ENCODE results near the gene NES. TPM values are rescaled to one million over a fixed set of nuclear protein-coding genes. Genes with fewer than 3 reads are reported as not detected.

The NES gene
- total RNA-seq, 1 experiment from 2014 or later, result 168 TPM

- Histone ChIP-seq H3K4ac (ENCODE audit: low read depth, low read length) (no peak overlapping the region), H4K91ac (ENCODE audit: insufficient read length, low read depth, low read length) (no peak overlapping the region), H4K8ac (replicated peaks; ENCODE audit: insufficient read length, low read depth, low read length) (no peak overlapping the region), H2AK5ac (ENCODE audit: insufficient read length, low read length) (no peak overlapping the region), H3K27me3 (ENCODE audit: insufficient read depth, low read length) (no peaks in the 10 kb centered on the region; the same call in 1 of the 2 replicates), H3K9me3 (ENCODE audit: control insufficient read depth, low read depth, low read length) (no peaks in the 10 kb centered on the region), H3K56ac (ENCODE audit: insufficient read length, low read depth, low read length) (no peak overlapping the region), H2BK120ac (ENCODE audit: low read depth, low read length, poor library complexity, severe bottlenecking) (no peak overlapping the region), H2AFZ (ENCODE audit: low read length) (no peak overlapping the region), H3T11ph (ENCODE audit: low read length) (no peak overlapping the region), H2BK12ac (ENCODE audit: insufficient read length, low read depth, low read length) (no peak overlapping the region), H3K23me2 (ENCODE audit: insufficient read length, low read depth, low read length, poor library complexity, severe bottlenecking) (peaks cover 7% of the 10 kb centered on the region), H4K20me1 (ENCODE audit: control insufficient read depth, insufficient read depth, insufficient read length) (no peaks in the 10 kb centered on the region), H3K14ac (ENCODE audit: insufficient read depth, low read length) (no peak overlapping the region), H3K27ac (ENCODE audit: insufficient read length, low read depth, low read length) (no peak overlapping the region), H3K79me2 (ENCODE audit: insufficient read depth, low read length) (no peaks in the 10 kb centered on the region), H3K4me2 (ENCODE audit: insufficient read depth, insufficient read length, low read length) (no peak overlapping the region), H2BK20ac (ENCODE audit: low read depth, low read length, poor library complexity, severe bottlenecking) (no peak overlapping the region), H3K18ac (ENCODE audit: insufficient read length, low read depth, low read length) (no peak overlapping the region), H4K5ac (ENCODE audit: insufficient read length, low read depth, low read length) (no peak overlapping the region), H2BK15ac (ENCODE audit: low read depth, low read length) (no peak overlapping the region), H3K79me1 (ENCODE audit: insufficient read depth, low read depth, low read length, poor library complexity, severe bottlenecking) (no peaks in the 10 kb centered on the region), H3K9ac (ENCODE audit: extremely low read depth, insufficient read length, low read length) (no peak overlapping the region), H3K4me1 (ENCODE audit: insufficient read depth, low read length) (no peaks in the 10 kb centered on the region; the same call in 1 of the 2 replicates), H3K23ac (ENCODE audit: insufficient read length, low read depth, low read length) (no peak overlapping the region), H2BK5ac (ENCODE audit: insufficient read length, low read length) (no peak overlapping the region)
- Mint-ChIP-seq H3K27me3 (ENCODE audit: low read depth) (peaks cover 98% of the 10 kb centered on the region), H3K4me3 (no peak overlapping the region), H3K4me1 (peaks cover 27 to 37% of the 10 kb centered on the region in 2 experiments), H3K9me3 (no peaks in the 10 kb centered on the region), H3K36me3 (ENCODE audit: insufficient read depth in 1 of 3, low read depth in 3 of 3) (no peaks in the 10 kb centered on the region), H3K27ac (no peak overlapping the region)
- no peak for TF ChIP-seq CTCF (conservative IDR thresholded peaks at IDR 0.05)
- no CpG with 5 or more reads among the region's 16 CpGs for WGBS (ENCODE audit: extremely low coverage, insufficient read length, low lambda C conversion rate)
- DNase-seq, result peak; percentile 64
Observed at GRCh38 chr1:156652131-156652991, 24.8 kb downstream of the NES start.

Measured in H9 (cell line).